HG03457 (cell line): ENCODE measurements around the gene TNRC6C.
"Not testable (repeated sequence)": the region's sequence is repeated elsewhere in the genome, so short reads cannot be mapped to it uniquely, and the experiment has no call there.

Experiments used
- ATAC-seq: cut with Tn5 transposase; IDR thresholded peaks from one replicate; pipeline ENCODE4 v1.9.1; 2021; ENCODE audit warnings: moderate number of reproducible peaks; ENCODE audit not compliant: unreplicated experiment

The TNRC6C gene

DNA sequence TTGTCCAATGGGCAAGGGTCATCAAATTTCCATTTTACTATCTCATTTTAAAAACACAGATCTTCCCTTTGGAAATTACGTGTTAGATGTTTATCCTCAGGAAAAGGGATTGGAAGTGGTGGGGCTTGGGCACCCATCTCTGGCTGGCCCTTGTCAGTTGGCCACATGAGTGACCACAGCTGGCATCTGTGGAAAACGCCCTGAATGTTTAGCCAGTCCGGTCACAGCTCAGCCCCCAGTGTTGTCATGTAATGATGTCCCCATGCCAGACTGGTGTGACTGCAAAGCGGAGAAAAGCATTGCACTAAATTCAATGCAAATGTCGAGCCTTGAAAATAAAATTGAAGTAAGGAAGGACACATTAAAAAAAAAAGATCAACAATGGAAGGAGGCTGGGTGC, 117.0 kb downstream of the TNRC6C start:
- ATAC-seq: no peak

DNA sequence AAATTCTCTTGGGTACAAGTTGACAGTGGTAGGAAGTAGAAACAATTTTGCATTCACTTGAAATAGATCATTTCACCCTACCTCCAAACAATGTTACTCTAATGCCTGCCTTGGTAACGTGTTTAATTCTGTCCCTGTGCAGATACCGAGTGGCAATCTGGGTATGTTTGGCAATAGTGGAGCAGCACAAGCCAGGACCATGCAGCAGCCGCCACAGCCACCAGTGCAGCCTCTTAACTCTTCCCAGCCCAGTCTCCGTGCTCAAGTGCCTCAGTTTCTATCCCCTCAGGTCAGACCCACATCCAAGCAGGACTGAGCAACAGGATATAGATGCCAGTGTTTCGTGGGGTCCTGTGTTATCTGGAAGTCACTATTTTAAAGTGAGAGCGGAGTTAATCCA, 120.8 kb downstream of the TNRC6C start:
- no peak for ATAC-seq

DNA sequence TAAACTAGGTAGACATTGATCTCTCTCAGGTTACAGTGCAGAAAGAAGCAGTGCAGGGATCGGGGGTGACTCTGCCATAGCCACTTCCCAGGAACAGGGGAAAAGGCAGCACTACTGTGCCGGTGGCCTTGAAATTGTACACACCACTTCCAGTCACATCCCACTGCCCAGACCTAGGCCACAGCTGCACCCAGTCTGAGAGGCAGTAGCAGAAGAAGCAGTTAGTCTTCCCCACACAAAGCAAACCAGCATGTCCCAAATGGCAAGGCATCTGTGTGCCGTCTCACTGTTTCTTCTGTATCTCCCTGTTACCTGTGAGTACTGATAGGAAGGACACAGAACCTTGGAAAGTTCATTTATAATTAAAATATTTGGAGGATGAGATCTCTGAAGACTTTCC, 123.0 kb downstream of the TNRC6C start:
- no peak for ATAC-seq

DNA sequence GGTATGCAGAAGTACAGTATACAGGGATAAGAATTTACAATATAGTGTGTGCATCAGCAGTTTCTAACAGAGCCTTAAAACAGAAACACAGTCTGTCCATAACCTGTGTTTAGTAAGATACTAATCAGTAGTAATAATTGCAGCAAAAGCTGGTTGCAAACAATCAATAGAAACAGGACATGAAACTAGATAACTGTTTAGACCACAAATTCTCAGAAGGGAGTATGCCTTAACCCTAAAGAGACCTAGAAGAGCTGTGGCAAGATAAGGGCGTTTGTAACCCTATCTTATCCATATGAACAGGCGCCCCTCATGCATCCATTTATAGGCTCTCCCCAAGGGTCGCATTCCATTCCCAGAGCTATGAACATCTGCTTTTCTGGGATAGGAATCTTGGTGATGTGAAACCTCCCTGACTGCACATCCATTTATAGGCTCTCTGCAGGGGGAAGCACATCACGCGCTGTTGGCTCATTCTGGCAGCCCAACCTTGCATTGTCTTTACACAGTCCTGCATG, 123.9 kb downstream of the TNRC6C start:
- ATAC-seq: not testable (repeated sequence)

DNA sequence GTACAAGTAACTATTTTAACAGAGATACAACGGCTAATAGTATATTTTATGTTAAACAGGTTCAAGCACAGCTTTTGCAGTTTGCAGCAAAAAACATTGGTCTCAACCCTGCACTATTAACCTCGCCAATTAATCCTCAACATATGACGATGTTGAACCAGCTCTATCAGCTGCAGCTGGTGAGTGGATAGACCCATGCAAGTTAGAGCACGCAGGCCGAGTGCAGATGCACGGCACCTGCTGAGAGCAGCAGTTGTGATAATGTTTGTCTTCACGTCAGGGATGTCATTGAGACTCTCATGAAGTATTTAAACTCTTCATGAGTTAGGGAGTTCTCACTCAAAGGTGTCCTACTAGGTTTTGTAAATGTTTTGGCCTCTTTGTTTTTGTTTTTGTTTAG, 124.5 kb downstream of the TNRC6C start:
- no peak for ATAC-seq

DNA sequence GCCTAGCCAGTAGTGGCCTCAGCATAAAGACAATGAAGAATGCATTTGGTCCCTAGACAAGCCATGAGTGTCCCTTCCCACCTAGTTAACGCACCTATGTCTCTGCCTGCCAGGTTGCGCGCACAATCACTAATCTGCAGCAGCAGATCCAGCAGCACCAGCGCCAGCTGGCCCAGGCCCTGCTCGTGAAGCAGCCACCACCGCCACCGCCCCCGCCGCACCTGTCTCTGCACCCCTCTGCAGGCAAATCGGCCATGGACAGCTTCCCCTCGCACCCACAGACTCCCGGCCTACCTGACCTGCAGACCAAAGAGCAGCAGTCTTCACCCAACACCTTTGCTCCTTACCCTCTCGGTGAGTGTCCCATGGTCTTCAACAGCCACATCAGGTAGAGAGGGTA, 128.2 kb downstream of the TNRC6C start:
- no peak for ATAC-seq

DNA sequence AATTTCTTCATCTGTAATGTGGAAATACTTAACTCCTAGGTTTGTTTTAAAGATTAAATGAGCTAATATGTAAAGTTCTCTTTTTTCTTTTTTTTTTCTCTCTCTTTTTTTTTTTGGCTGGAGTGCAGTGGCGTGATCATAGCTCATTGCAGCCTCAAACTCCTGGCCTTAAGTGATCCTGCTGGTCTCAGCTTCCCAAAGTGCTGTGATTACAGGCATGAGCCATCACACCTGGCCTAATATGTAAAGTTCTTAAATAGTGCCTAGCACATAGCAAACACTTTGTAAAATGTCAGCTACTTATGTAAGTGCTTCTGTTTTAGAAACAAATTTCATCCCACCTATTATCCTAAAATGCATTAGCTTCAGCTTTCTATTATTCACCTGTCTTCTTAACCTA, 130.0 kb downstream of the TNRC6C start:
- ATAC-seq: no peak

DNA sequence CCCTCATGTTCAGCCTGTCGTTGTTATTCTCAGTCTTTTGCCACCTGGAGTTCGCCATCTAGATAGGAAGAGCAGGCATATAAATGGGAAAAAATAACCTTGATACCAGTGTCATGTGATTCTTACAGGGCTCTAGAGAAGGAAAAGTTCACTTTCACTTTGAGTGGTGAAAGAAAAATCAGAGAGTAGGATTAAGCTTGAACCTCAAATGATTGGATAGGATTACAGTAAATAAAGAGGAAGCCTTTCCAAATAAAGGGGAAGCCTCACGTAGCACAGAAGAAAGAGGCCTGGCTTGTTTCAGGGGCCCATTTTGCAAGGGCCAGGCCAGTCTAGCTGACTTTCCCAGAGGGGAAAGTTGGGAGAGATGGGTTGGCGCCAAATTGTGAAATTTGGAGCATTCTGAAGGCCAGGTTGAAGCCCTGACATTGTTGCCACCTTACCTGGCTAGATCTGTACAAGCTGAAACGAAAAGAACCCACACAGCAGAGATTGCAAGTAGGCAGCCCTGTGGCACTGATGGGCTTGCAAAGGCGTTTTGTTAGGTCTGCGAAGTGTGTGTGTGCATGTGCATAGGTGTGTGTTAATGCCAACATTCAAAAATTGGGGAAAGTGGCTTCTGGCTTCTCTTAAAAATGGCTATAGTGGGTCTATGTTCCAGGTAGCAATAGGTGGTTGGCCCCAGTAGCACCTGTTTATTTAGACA, 131.2 kb downstream of the TNRC6C start:
- ATAC-seq: no peak

DNA sequence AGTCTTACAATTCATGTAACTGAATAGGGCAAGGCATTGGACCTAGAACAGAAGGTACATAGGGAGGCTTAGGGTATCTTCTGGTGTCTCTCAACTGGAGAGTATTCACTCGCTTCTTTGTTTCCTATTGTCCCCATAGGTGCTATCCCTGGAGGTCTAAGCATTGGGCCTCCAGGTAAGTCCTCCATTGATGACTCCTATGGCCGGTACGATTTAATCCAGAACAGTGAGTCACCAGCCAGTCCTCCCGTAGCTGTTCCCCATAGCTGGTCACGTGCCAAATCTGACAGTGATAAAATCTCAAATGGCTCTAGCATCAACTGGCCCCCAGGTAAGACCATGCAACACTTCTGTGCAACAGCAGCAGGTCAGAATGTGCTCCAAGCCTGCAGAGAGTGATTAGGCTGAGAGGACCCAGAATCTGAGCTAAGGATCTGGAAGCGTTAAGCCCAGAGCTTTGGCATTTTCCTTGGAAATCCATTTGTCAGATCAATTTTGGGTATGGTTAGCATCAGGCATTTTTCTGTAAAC, 134.4 kb downstream of the TNRC6C start:
- no peak for ATAC-seq

DNA sequence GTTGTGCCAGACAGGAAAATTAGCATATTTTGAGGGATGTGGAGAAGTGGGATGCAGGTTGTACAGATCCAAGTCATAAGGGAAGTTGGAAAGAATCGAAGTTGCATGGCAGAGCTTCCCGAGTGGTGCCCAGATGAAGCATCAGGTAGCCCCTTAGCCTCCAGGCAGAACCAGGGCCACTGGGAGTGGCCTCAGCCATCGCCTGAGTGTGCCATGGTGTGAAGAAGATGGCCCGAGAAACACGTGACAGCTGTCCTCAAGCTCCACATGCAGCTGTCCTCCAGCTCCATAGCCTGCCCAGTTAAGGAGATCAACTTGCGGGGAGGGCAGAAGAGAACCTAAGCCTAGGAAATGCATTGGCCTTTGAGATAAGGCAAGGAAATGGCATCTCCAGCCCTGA, 136.5 kb downstream of the TNRC6C start:
- ATAC-seq: no peak

DNA sequence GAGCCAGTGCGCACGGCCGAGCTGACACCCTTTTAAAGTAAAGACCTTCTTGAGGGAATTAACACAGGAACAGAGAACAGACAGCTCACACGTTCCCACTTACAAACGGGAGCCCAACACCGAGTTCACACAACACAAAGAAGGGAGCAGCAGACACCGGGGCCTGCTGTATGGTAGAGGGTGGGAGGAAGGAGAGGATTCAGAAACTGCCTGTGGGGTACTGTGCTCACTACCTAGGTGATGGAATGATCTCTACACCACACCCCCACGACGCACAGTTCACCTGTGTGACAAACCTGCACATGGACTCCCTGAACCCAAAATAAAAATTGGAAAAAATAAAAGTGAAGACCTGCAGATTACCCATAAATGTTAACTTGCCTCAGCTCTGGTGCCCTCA, 137.6 kb downstream of the TNRC6C start:
- ATAC-seq: no peak

DNA sequence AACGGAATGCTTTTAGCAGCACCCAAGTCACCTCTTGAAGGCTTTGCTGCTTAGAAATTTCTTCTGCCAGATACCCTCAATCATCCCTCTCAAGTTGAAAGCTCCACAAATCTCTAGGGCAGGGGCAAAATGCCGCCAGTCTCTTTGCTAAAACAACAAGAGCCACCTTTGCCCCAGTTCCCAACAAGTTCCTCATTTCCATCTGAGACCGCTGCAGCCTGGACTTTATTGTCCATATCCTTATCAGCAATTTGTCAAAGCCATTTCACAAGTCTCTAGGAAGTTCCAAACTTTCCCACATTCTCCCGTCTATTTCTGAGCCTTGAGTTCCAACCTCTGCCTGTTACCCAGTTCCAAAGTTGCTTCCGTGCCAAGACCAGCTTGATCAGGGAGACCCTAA, 142.6 kb downstream of the TNRC6C start:
- no peak for ATAC-seq

DNA sequence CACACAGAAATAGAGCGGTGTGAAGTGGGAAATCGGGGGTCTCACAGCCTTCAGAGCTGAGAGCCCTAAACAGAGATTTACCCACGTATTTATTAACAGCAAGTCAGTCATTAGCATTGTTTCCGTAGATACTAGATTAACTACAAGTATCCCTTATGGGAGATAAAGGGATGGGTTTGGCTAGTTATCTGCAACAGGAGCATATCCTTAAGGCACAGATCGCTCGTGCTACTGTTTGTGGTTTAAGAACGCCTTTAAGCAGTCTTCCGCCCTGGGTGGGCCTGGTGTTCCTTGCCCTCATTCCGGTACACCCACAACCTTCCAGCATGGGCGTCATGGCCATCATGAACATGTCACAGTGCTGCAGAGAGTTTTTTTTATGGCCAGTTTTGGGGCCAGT, 143.0 kb downstream of the TNRC6C start:
- ATAC-seq: no peak

DNA sequence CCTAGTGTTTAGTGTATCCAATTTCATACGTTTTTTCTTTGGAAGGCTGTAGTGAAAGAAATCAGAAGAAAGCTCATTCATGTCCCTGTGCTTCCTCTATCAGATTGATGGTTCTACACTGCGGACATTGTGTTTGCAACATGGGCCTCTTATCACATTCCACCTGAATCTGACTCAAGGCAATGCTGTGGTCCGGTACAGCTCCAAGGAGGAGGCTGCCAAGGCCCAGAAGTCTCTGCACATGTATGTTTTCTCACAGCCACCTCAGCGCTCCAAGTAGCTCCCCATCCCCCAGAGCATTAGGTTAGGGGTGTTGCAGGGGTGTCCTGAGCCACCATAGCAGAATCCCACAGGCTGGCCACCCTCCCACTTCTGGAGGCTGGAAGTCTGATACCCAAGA, 144.8 kb downstream of the TNRC6C start:
- ATAC-seq: no peak

DNA sequence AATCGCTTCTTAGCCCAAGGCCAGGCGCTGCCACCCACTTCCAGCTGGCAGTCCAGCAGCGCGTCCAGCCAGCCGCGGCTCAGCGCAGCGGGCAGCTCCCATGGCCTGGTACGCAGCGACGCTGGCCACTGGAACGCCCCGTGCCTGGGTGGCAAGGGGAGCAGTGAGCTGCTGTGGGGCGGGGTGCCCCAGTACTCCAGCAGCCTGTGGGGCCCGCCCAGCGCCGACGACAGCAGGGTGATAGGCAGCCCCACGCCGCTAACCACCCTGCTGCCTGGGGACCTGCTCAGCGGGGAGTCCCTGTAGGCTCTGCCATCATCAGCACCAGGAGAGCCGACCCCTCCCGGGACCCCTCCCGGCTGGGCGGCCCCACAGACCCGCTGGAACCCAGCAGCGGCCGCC, 146.0 kb downstream of the TNRC6C start:
- no peak for ATAC-seq

DNA sequence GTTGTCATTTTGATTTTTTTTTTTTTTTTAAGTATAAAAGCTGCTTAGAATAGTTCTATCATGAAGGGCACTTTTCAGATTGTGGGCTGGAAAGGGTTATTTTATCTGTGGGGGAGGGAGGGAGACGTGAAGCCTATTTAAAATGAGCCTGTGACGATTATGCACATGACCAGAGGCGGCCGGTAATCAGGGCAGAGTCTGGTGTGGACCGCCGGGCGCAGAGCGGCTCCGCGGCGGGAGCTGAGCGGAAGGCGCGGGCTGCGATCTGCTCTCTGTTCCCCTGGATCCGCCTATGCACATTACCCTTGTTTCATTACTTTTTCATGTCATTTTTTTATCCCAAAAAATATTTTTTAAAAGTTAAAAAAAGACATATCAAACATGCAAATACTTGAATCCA, 146.6 kb downstream of the TNRC6C start:
- ATAC-seq: no peak

DNA sequence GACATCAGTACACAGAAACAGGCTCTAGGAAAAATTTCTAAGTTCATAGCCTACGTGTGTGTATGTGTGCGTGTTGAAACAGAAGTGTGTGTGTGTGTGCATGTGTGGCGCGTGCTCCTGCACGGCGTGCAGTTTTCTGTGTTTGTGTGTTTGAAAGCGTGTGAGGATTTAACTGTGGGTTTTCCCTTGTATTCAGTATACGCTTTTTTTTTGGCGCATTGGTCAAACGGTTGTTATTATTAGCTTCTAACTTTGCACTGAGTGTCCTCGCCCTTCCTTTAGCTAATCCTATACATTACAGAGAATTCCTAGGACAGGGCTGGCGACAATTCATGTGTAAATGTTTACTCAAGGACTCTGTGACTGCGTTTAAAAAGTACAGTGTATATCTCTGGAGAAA, 147.0 kb downstream of the TNRC6C start:
- no peak for ATAC-seq

DNA sequence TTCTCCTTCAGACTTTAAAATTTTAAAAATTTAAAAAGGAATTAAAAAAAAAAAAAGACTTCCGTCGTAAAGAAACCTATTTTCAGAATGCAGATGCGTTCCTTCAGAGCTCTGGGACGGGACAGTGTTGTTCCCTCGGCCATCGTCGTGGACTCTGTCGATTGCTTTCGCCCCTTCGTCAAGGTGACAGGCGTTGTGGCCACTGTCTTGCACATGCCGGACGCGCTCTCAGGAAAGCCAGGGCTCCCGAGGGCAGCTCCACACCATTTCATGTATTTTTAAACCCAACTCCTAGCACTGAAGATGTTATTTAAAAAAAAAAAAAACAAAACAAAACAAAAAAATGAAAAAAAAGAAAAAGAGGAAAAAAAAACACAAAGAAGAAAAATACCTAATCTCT, 147.7 kb downstream of the TNRC6C start:
- ATAC-seq: no peak

DNA sequence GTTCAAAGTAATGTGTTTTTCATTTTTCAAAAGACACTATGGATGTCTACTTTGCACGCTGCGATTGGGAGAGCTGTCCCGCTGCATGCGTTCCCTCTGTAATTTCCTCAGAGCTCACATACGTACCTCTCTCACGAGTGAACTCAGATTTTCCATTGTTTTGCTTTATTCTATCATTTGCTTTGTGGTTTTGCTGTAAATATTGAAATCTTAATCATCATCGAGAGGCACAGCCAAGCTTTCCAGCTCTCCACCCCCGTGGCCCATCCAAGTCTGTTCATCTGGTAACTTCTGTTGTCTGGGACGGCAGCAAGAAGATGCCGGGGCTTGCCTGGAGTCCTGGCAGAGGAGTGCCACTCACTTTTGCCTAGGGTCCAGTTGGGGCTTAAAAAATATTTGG, 149.0 kb downstream of the TNRC6C start:
- no peak for ATAC-seq

DNA sequence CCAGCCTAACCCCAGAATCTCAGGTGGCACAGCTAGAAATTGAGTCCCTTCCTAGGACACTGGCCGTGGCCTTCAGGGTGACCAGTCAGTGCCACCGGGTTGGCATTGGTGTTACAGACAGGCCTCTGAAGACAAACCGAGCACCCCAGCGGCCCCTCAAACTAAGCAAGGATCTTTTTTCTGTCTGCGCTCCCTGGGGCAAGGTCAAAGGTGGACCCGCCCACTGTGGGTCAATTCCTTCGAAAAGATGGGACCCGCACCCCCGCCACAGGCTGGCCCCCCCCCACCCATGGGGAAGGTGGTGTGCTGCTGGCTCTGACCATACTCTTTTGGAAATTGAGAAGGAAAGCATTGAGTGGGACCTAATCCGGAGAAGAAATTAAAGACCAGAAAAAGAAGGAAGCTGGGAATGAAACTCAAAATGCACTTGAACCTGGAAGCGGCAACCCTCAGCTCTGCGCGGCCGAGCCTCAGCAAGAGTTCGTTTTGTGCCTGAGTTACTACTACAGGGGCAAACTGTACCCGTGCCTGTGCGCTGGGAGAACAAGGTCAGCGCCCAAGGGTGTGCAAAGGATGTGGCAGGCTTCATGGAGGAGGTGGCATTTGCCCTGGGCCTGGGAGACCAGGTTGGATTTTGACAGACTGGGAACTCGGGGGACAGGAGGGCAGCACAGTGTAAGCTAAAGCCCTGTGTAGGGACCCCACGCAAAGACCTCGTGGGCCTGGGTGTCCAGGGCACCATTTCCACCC, 149.6 kb downstream of the TNRC6C start:
- no peak for ATAC-seq

DNA sequence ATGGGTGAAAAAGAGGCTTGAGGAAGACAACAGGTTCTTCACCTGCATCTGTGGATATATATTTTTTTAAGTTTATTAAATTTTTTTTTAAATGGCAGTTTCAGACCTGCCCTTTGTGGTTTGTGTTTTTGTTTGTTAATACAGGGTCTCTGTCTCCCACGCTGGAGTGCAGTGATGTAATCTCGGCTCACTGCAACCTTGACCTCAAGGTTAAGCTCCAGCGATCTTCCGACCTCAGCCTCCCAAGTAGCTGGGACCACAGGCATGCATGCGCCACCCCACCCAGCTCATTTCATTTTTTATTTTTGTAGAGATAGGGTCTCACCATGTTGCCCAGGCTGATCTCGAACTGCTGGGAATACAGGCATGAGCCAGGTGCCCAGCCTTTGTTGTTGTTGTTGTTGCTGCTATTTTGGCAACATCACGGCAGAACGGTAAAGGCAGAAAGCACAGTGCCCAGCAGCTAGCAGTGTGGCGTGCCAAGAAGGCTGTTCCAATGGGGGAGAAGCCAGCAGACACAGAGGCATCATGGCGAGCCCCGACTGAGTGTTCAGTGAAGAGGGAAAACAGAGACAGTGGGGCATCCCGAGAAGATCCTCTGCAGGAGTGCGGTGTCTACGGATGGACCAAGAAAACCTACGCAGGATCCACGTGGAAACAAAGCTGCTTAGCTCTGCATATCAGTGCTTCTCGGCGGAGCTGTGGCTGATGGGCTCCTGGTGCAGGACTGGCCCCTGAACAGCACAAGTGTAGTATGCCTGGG, 150.4 kb downstream of the TNRC6C start:
- ATAC-seq: no peak

DNA sequence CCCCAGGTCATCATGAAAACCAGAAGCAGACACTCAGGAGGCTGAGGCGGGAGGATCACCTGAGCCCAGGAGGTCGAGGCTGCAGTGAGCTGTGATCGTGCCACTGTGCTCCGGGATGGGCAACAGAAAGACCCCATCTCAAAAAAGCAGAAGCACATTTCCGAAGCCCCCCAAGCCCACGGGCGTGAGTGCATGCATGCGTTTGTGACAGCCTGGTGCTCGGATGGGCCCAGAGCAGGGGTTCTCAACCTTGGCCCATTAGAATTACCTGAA, 150.9 kb downstream of the TNRC6C start:
- ATAC-seq: no peak
